ENCODE data around the gene CNPY2. TPM values are rescaled to one million over a fixed set of nuclear protein-coding genes. Genes with fewer than 3 reads are reported as not detected.
A peak's percentile ranks its signal among the peaks of the same experiment; 100 is the strongest.
"Not testable (repeated sequence)": the region's sequence is repeated elsewhere in the genome, so short reads cannot be mapped to it uniquely, and the experiment has no call there.

The CNPY2 gene
- total RNA-seq, 1 donor from 2014 or later = 140 TPM

DNA sequence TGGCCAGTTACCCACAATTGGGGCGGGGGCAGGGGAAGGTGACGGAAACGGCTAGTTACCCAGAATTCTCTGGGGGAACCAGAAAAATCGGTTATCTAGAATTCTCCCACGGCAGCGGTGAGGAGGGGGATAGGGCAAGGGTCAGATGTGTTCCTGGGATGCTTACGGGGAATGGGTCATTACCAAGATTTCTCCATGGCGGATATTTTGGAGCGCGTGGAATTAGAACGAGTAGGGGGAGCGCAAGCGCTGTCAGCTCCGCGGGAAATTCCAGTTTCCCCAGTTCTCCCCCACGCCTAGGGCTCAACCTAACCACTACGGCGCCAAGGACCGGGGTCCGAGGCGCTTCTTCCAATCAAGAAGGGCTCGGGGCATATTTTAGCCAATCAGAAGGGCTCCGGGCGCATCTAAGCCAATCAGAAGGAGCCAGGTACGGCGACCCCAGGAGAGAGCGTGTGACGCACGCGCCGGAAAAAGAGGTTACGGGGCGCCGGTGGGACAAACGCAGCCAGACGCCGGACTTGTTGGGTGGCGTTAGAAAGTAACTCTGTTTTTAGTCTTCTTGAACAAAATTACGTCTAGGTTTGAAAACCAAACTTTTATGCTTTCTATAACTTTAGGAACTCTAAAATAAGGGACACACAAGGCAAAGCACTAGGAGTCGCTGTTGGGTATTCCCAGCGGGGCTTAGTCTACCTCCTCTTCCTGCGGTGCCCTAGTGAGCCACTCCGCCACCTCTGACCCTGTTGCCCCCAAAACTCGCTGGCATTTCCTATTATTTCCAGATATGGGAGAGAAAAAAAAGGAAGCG, 18.1 kb upstream of the CNPY2 start, which contains the start of gene PAN2:
TSS of gene PAN2 (minus strand) at position 322 of the 811 bp plus-strand sequence. CDS start 906 bp downstream, outside the sequence.
- DNase-seq (ENCODE audit: low spot score) = peak; percentile 96

DNA sequence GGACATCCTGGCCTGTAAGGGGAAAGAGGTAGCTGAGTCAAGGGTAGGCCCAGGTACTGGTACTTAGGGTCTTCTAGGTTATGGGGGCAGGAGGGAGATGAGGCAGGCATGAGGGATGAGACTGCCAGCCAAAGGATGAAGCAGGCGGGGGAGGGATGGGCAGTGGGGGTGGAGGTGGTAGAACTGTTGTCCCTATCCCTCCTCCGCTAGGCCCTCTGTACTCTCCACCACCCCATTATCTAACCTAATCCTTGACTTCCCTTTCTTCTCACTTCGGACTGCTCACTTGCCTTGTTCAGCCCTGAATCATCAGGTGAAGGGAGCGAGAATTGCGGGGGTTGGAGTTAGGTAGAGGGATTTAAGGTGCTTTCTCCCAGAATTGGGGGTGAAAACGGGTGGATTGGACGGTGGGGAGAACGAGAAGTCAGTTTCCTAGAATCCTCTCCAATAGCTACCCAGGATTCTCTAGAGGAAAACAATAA, 17.4 kb upstream of the CNPY2 start:
- no peak for DNase-seq (ENCODE audit: low spot score)

DNA sequence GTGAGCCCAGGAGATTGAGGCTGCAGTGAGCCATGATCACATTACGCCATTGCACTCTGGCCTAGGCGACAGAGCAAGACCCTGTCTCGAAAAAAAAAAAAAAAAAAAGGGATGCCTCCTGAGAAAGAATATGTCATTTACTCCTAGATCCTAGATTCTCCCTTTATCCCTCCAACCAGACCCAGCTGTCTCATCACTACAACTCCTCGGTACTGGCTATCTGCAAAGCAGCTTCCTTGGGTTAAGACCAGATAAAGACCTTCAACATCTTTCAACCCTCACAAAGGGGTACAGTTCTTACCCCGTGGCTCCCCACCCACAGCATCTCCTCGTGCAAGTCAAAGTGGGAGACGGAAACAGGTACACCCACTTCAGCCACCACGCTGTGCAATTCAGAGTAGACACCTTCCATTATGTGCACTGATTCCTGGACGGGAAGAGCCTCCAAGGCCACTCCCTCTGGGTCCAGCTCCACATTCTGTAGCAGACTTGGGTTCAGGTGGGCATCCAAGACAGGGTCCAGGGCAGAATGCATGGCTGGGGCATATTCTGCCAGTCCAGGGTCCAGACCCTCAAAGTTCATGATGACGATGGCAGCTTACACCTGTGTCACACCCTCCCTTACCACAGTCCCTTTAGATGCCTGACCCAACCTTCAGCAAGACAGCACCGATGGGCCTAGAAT, 16.9 kb upstream of the CNPY2 start:
- DNase-seq (ENCODE audit: low spot score) = no peak

DNA sequence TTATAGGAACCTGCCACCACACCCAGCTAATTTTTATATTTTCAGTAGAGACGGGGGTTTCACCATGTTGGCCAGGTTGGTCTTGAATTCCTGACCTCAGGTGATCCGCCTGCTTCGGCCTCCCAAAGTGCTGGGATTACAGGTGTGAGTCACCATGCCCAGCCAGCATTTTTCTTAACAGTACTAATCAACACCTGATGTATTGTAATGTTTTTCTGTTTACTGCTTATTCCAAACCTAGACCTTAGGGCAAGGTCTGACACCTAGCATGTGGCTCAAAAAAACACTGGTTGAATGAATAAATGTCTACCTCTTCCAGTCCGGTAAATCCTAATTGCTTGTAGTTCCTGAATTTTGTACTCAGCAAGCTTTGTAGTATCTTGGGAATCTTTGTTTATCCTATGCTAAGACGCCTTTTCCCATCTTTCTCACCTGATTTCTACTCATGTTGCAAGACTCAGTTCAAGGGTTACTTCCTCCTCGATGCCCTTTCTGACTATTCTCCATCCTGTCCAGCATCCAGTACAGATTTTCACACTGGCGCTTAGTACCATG, 15.2 kb upstream of the CNPY2 start:
- DNase-seq (ENCODE audit: low spot score) = no peak

DNA sequence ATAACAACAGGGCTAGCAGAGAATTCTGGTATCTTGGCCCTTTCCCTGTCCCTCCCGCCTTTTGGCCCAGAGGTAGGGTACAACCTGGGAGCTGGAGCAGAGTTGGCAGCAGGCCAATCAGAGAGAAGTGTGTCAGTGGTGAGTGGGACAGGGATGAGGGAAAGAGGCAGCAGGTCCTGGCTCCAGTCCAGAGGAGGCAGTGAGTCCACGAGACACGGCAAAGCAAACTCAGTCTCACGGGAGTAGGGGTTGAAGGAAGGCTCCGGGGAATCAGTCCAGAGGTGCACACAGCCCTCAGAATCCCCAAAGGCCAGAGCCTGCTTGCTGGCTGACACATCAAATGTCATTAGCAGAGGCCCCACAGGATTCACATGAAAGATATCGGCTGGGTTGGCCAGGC, 10.7 kb upstream of the CNPY2 start:
- DNase-seq (ENCODE audit: low spot score) = no peak

DNA sequence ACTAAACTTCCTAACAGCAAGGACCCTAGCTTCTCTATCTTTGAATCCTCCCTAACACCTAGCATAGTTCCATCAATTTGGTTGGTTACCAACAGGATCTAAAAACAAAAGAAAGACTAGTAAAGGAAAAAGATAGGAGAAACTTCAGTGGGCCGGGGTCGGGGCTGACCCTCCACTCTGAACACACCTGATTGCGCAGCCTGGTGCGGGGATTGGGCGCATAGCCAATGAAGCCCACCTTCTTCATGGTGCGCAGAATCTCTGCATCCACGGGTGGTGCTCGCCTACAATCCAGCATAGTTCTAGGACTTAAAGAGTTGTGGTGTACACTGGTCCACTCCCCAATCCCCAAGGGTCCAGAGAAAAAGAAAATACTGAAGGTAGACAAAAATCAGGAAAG, 10.3 kb upstream of the CNPY2 start:
- no peak for DNase-seq (ENCODE audit: low spot score)

DNA sequence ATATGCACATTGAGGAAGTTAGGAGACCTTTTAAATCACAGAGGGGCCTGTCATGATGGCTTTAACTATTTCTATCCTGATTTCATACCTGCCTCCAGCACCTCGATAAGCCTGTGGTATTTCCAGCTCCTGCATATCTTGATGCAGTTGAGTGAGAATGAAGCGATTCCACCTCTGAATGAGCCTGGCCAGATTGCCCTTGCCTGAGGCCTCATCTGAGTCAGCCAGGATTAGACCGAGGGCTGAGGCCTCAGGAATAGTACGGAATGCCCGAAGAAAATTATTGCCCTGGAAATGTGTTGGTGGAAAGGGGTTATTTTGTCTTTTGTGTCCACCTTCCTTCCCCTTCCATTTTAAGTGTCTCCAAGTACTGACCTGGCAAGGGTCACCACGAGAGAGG, 8.4 kb upstream of the CNPY2 start:
- DNase-seq (ENCODE audit: low spot score) = no peak

DNA sequence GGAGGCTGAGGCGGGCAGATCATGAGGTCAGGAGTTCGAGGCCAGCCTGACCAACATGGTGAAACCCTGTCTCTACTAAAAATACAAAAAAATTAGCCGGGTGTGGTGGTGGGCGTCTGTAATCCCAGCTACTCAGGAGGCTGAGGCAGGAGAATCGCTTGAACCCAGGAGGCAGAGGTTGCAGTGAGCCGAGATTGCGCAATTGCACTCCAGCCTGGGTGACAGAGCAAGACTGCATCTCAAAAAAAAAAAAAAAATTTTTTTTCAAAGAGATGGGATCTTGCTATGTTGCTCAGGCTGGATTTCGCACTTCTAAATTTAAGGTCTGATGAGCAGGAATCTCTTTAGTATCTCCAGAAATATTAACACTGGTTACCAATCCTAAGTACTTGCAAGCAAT, 5.8 kb upstream of the CNPY2 start:
- not testable (repeated sequence) for DNase-seq (ENCODE audit: low spot score)

DNA sequence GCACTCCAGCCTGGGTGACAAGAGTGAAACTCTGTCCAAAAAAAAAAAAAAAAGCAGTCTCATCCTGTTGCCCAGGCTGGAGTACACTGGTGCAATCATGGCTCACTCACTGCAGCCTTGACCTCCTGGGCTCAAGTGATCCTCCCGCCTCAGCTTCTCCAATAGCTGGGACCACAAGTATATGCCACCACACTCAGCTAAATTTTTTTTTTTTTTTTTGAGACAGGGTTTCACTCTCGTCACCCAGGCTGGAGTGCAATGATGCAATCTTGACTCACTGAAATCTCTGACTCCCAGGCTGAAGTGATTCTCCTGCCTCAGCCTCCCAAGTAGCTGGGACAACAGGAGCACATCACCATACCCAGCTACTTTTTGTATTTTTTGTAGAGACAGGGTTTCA, 5.2 kb upstream of the CNPY2 start:
- no peak for DNase-seq (ENCODE audit: low spot score)

DNA sequence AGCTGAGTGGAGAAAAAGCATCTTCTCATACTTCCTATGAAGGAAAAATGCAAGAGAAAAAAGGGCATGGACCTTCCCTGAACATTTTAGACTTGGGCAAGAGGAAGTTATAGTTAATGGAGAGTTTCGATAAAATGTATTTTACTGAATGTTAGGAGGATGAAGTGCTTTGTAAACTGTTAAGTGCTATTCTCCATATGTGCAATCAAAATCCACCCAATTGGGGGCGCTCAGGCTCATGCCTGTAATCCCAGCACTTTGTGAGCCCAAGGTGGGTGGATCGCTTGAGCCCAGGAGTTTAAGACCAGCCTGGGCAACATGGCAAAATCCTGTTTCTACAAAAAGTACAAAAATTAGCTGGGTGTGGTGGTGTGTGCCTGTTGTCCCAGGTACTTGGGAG, 1.9 kb upstream of the CNPY2 start:
- DNase-seq (ENCODE audit: low spot score) = no peak

DNA sequence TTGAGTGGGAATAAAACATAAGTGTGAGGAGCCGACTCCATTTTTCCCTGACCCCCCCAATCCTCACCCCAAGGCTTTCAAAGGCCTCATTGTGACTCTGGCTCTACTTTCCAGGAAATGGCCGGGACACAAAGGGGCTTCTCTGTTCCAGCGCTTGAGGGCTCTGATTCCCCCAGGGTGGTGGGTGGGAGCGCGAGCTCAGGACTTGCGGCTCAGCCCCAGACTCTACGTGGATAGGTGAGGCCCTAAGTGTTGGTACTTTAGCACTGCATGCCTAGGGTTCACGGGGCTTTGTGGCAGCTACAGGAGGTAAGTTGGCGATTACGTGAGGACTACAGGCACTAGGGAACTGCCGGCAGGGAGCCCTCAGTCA, 553 bp downstream of the CNPY2 start:
- DNase-seq (ENCODE audit: low spot score) = no peak

DNA sequence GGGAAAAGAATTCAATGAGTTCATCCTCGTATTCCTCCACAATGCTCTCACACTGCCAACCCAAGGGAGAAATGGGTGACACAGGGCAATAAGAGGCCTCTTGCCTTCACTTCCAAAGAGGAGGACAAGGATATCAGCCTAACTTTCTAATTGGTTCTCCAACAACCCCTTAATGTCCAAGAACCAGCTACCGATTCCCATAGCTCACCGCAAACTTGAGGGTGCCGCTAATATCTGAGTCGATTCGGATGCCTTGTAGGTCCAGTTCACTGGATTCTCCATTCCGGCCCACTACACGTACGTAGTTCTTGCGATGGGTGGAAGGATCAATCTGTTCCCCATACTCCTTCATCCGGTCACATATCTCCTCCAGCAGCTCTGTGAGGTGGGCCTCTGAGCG, 4.8 kb downstream of the CNPY2 start:
- no peak for DNase-seq (ENCODE audit: low spot score)

DNA sequence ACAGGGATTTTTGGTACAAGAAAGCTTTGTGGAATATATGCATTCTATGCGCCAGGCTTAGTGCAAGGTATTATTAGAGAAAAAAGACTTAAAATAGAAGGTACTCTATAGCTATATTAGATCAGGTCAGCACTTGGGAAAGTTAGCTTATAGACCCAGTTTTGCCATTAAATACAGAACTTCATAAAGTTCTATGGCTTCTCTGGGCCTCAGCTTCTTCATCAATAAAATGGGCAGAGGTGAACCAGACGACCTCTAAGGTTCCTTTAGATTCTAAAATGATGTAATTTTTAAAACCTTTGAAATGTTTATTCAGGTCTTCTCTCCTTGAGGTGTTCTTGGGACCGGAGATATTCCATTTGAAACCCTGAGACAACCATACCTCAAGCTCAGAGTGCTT, 7.1 kb downstream of the CNPY2 start:
- no peak for DNase-seq (ENCODE audit: low spot score)

DNA sequence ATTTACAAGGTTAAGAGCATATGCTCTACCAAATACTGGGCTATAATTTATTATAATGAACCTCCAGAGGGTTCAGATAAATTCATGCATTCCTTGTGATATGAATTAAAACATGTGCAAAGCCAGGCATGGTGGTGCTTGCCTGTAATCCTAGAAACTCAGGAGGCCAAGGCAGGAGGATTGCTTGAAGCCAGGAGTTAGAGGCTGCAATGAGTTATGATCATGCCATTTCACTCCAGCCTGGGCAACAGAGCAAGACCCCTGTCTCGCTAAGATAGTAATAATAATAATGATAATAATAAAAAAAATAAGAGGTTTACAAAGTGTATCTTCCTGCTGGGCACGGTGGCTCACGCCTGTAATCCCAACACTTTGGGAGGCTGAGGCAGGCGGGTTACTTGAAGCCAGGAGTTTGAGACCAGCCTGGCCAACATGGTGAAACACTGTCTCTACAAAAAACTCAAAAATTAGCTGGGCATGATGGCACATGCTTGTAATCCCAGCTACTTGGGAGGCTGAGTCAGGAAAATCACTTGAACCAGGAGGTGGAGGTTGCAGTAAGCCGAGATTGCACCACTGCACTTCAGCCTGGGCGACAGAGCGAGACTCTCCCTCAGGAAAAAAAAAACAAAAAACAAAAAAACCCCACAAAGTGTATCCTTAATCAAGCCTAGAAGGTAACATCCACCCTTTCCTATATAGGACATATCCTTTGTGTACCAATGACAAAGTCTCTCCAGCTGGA, 8.4 kb downstream of the CNPY2 start:
- no peak for DNase-seq (ENCODE audit: low spot score)

DNA sequence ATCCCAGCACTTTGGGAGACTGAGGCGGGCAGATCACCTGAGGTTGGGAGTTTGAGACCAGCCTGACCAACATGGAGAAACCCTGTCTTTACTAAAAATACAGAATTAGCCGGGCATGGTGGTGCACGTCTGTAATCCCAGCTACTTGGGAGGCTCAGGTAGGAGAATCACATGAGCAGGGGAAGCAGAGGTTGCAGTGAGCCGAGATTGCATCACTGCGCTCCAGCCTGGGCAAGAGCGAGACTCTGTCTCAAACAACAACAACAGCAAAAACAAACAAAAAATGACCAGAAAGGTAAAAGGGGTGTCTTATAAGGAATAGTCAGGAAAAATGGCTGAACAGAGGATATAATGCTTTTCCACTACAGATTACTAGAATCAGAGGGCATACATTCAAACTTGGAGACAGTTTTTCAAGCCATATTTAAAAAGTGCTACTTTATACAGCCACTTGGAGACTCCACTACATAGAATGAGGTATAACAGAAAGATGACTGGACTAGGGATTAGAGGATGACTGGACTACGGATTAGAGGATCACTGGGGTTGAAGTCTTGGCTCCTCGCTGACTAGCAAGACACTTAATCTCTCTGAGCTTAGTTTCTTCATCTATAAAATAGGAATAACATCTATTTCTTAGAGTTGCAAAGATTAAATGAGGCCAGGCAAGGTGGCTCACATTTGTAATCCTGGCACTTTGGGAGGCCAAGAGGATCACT, 10.8 kb downstream of the CNPY2 start:
- DNase-seq (ENCODE audit: low spot score) = no peak

DNA sequence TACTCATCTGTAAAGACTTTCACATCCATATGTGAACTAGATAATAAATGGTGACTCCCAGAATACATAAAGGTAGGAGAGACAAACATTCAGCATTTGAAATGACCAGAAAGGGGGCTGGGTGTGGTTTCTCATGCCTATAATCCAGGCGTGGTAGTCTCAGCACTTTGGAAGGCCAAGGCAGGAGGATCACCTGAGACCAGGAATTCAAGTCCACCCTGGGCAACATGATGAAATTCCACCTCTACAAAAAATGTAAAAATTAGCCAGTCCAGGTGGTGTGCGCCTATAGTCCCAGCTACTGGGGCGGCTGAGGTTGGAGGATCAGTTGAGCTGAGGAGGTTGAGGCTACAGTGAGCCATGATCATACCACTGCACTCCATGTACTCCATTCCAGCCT, 11.5 kb downstream of the CNPY2 start:
- DNase-seq (ENCODE audit: low spot score) = no peak

DNA sequence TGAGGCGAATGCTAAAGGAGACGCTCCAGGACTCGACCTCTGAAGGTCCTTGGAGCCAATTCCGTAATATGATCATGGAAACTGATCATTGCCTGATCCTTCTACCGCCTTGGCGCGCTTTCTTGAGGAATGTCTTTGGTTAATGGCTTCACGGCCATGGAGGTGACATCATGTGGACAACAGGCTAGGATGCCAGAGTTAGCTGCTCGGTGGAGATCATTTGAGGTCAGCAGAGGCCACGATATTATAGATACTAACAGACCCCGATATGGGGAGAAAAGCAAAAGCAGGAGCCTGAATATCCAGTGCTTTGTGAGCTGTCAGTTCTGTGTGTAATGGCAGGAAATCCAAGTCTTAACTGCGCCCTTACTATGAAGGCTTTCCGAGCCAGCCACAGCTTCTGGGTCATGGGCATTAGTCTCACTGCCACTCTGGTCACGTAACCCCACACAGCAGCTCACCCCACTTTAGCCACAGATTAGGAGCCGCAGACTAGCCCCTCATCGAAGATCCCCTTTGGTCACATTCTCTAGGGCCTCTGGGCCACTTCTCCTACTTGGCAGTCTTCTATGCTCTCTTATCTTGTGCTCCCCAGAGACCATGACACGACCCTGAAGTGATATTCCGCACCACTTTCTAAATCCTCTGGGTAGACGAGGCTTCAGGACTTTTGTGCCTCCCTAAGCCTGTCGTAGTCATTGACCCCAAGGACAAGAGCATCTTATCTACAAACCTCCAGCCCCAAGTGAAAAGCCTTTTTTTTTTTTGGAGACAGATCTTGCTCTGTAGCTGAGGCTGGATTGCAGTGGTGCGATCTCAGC, 14.9 kb downstream of the CNPY2 start:
- DNase-seq (ENCODE audit: low spot score) = no peak

DNA sequence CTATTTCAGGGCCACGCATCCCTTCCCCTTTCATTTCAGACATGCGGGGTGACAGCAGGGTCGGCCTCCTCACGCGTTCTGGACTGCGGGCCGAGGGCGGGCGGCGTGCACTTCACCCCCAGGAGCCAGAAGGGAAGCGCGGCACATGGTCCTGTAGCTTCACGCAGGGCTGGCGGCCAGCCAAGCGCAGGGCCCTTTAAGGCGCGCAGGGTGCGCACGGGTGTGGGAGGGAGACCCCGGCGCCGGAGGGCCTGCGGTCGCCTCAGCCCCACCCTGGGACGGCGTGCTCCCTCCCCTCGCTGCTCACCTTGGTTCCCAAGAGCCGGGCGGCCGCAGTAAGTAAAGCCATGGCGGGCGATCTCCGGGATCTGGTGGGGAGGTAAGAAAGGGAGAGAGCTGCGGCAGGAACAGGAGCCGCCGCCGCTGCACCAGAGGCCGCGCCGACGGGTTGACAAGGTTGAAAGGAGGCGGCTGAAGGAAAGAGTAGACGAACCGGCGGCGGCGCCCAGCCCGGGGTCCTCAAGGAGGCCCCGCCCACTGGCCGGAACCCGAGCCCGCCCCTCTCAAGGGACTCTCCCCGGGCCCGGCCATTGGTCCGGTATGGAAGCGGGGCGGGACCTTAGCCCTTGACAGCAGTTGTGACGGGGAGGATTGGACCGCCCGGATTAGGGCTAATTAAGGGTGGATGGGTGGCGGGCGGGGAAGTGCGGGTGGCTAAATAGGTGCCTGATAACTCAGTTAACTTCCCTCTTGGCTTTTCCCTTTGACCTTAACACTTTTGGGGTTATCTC, 15.7 kb downstream of the CNPY2 start, which contains the start of gene CS:
TSS of gene CS (minus strand) at position 478 of the 791 bp plus-strand sequence. CDS start at position 349, 129 bp downstream.
- DNase-seq (ENCODE audit: low spot score) = peak; percentile 99

DNA sequence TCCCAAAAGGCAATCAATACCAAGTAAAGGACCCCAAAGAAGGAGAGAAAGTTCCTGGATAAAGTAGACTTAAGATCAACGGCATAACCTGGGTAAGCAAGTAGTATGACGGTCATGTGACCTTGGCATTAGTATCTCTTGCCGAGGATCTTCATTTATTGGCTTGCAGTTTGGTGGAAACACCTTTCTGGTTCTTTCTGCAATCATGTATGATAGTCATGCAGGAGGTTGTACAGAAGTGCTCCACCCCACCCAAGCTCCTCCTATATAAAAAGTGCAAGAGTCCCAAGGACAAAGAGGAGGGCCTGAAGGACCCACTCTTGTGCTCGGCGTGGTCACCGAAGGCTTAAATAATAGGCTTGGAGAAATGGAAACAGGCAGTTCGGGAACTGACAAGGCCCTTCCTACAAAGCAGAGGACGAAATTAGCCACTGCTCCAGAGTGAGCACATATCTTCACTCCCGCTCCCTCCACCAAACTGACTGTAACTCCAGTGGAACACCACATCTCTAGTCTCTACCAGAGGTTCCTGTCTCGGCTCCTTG, 16.4 kb downstream of the CNPY2 start:
- DNase-seq (ENCODE audit: low spot score) = no peak

Measured in mucosa of gallbladder (tissue), 1 donor.